Trophoblast cell (in vitro differentiated cells and primary cell): ENCODE data around the gene HRH3.

Experiments
- DNase-seq, 2 donors: peaks; one replicate each; pipeline ENCODE4 v3.0.0-alpha.2; 2016
- H2AFZ ChIP-seq: 2 replicates; pipeline ENCODE4 v1.6.1; 2013; ENCODE audit warnings: low read length, moderate library complexity, mild to moderate bottlenecking; ENCODE audit not compliant: insufficient read depth, poor library complexity
- H2AK5ac ChIP-seq: 2 replicates; pipeline ENCODE4 v1.6.1; 2013; ENCODE audit warnings: mild to moderate bottlenecking, low read length
- H2BK120ac ChIP-seq: 2 replicates; pipeline ENCODE4 v1.6.1; 2013; ENCODE audit warnings: low read length, mild to moderate bottlenecking, moderate library complexity; ENCODE audit not compliant: insufficient read depth, poor library complexity
- H2BK12ac ChIP-seq: 2 replicates; pipeline ENCODE4 v1.6.1; 2013; ENCODE audit warnings: mild to moderate bottlenecking, low read length, moderate library complexity
- H2BK5ac ChIP-seq: 2 replicates; pipeline ENCODE4 v1.6.1; 2013; ENCODE audit warnings: low read length, low read depth, moderate library complexity, mild to moderate bottlenecking; ENCODE audit not compliant: poor library complexity
- H3K14ac ChIP-seq: 2 replicates; pipeline ENCODE4 v1.6.1; 2013; ENCODE audit warnings: mild to moderate bottlenecking, low read length
- H3K18ac ChIP-seq: 2 replicates; pipeline ENCODE4 v1.6.1; 2013; ENCODE audit warnings: mild to moderate bottlenecking, low read length
- H3K23ac ChIP-seq: 2 replicates; pipeline ENCODE4 v1.6.1; 2013; ENCODE audit warnings: low read length
- H3K27ac ChIP-seq: 2 replicates; pipeline ENCODE4 v1.5.1; 2013; ENCODE audit warnings: low read depth, mild to moderate bottlenecking, inconsistent platforms, low read length, moderate library complexity
- H3K27me3 ChIP-seq: 2 replicates; pipeline ENCODE4 v1.6.1; 2013; ENCODE audit warnings: inconsistent platforms, mild to moderate bottlenecking, low read length, moderate library complexity; ENCODE audit not compliant: insufficient read depth
- H3K36me3 ChIP-seq, 2 experiments: 1 replicate in 1 of 2; 2 replicates in 1 of 2; pipeline ENCODE4 v1.6.1; 2013; ENCODE audit warnings: low read length in 2 of 2, mild to moderate bottlenecking in 2 of 2, moderate library complexity in 1 of 2; ENCODE audit not compliant: insufficient read depth in 2 of 2, control insufficient read depth in 1 of 2
- H3K4ac ChIP-seq: 2 replicates; pipeline ENCODE4 v1.6.1; 2013; ENCODE audit warnings: low read depth, mild to moderate bottlenecking, low read length, moderate library complexity
- H3K4me1 ChIP-seq, 2 experiments: 1 replicate in 1 of 2; 2 replicates in 1 of 2; pipeline ENCODE4 v1.6.1; 2013; ENCODE audit warnings: low read length in 2 of 2, mild to moderate bottlenecking in 2 of 2, moderate library complexity in 1 of 2; ENCODE audit not compliant: insufficient read depth in 2 of 2, control insufficient read depth in 1 of 2
- H3K4me2 ChIP-seq: 2 replicates; pipeline ENCODE4 v1.6.1; 2013; ENCODE audit warnings: inconsistent platforms, mild to moderate bottlenecking, low read length, moderate library complexity
- H3K4me3 ChIP-seq: 2 replicates; pipeline ENCODE4 v1.5.1; 2013; ENCODE audit warnings: mild to moderate bottlenecking, low read depth, low read length, inconsistent platforms
- H3K79me1 ChIP-seq: one replicate; pipeline ENCODE4 v1.6.1; 2013; ENCODE audit warnings: low read length
- H3K79me2 ChIP-seq: 2 replicates; pipeline ENCODE4 v1.6.1; 2013; ENCODE audit warnings: low read length, mild to moderate bottlenecking; ENCODE audit not compliant: control insufficient read depth, insufficient read depth, poor library complexity
- H3K9ac ChIP-seq: 2 replicates; pipeline ENCODE4 v1.6.1; 2013; ENCODE audit warnings: mild to moderate bottlenecking, low read length
- H3K9me3 ChIP-seq: 2 replicates; pipeline ENCODE4 v1.6.1; 2013; ENCODE audit warnings: low read depth, mild to moderate bottlenecking, control low read depth, inconsistent platforms, low read length; ENCODE audit not compliant: insufficient read depth
- H4K12ac ChIP-seq: 2 replicates; pipeline ENCODE4 v1.6.1; 2013; ENCODE audit warnings: low read depth, mild to moderate bottlenecking, low read length, moderate library complexity
- H4K8ac ChIP-seq: 2 replicates; pipeline ENCODE4 v1.6.1; 2013; ENCODE audit warnings: low read depth, mild to moderate bottlenecking, low read length, moderate library complexity
- H4K91ac ChIP-seq: one replicate; pipeline ENCODE4 v1.6.1; 2013; ENCODE audit warnings: low read depth, mild to moderate bottlenecking, low read length, moderate library complexity
- WGBS: extraction: QIAGEN DNeasy Blood & Tissue Kit; methylation state at CpG from one replicate; pipeline ENCODE4 v1.1.7; 2013; ENCODE audit warnings: missing lambda C conversion rate; ENCODE audit not compliant: insufficient read length, insufficient coverage; ENCODE audit errors: extremely low coverage; 5-methylcytosine and 5-hydroxymethylcytosine counted together

Gene HRH3

GRCh38 chr20:62177307-62177706 is 42.8 kb downstream of the HRH3 start:
- no peak overlapping the region for H4K12ac ChIP-seq
- H3K27me3 ChIP-seq: no peaks in the 10 kb centered on the region
- no peak overlapping the region for H2BK120ac ChIP-seq
- H3K4ac ChIP-seq: no peak overlapping the region
- peaks cover 1% of the 10 kb centered on the region for H3K9me3 ChIP-seq
- H2AK5ac ChIP-seq: no peak overlapping the region
- no peak overlapping the region for H3K14ac ChIP-seq
- DNase-seq: no peak
- no peak overlapping the region for H2BK12ac ChIP-seq
- no peak overlapping the region for H4K8ac ChIP-seq
- H3K4me2 ChIP-seq: no peak overlapping the region
- WGBS: no CpG with 5 or more reads among the region's 9 CpGs
- H3K9ac ChIP-seq: no peak overlapping the region
- H2BK5ac ChIP-seq: no peak overlapping the region
- no peak overlapping the region for H3K18ac ChIP-seq
- no peak overlapping the region for H3K23ac ChIP-seq
- peaks cover 54 to 59% of the 10 kb centered on the region in 2 experiments for H3K36me3 ChIP-seq
- no peaks in the 10 kb centered on the region for H3K4me1 ChIP-seq
- H3K4me3 ChIP-seq: no peak overlapping the region
- no peak overlapping the region for H2AFZ ChIP-seq
- H4K91ac ChIP-seq: no peak overlapping the region
- no peak overlapping the region for H3K27ac ChIP-seq
- H3K79me2 ChIP-seq: no peaks in the 10 kb centered on the region
- H3K79me1 ChIP-seq: no peaks in the 10 kb centered on the region

DNA sequence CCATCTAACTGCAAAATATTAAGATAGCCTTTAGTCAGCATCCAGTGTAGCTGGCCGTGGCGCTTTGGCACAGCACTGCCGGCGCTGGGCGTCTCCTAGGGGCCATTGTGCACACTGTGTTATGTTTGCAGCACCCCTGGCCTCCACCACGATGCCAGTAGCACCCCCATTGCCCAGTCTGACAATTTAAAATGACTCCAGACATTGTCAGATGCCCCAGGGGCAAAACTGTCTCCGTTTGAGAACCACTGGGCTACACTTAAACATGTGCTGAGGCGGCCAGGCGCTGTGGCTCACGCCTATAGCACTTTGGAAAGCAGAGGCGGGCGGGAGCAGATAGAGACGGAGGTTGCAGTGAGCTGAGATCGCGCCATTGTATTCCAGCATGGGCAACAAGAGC is 43.2 kb downstream of the HRH3 start:
- DNase-seq: no peak
- no peaks in the 10 kb centered on the region for H3K79me1 ChIP-seq
- H3K36me3 ChIP-seq: peaks cover 54 to 59% of the 10 kb centered on the region in 2 experiments
- H3K18ac ChIP-seq: no peak overlapping the region
- no peaks in the 10 kb centered on the region for H3K79me2 ChIP-seq
- no peak overlapping the region for H4K91ac ChIP-seq
- no peak overlapping the region for H4K8ac ChIP-seq
- no peak overlapping the region for H3K4me2 ChIP-seq
- no peak overlapping the region for H3K23ac ChIP-seq
- WGBS: no CpG with 5 or more reads among the region's 15 CpGs
- H2BK120ac ChIP-seq: no peak overlapping the region
- no peak overlapping the region for H2AK5ac ChIP-seq
- no peak overlapping the region for H2AFZ ChIP-seq
- H2BK5ac ChIP-seq: no peak overlapping the region
- peaks cover 1% of the 10 kb centered on the region for H3K9me3 ChIP-seq
- H2BK12ac ChIP-seq: no peak overlapping the region
- H4K12ac ChIP-seq: no peak overlapping the region
- no peak overlapping the region for H3K4me3 ChIP-seq
- no peak overlapping the region for H3K9ac ChIP-seq
- H3K27me3 ChIP-seq: no peaks in the 10 kb centered on the region
- no peak overlapping the region for H3K27ac ChIP-seq
- no peak overlapping the region for H3K4ac ChIP-seq
- H3K4me1 ChIP-seq: no peaks in the 10 kb centered on the region
- no peak overlapping the region for H3K14ac ChIP-seq

- Histone ChIP-seq H3K4ac (no peak overlapping the region), H3K14ac (no peak overlapping the region), H2BK5ac (no peak overlapping the region), H4K91ac (no peak overlapping the region), H3K36me3 (peaks cover 54 to 59% of the 10 kb centered on the region in 2 experiments), H3K9ac (no peak overlapping the region), H3K4me3 (no peak overlapping the region), H2AK5ac (no peak overlapping the region), H3K27me3 (no peaks in the 10 kb centered on the region), H2BK12ac (no peak overlapping the region), H2AFZ (no peak overlapping the region), H3K23ac (no peak overlapping the region), H3K79me1 (no peaks in the 10 kb centered on the region), H3K4me2 (no peak overlapping the region), H4K8ac (no peak overlapping the region), H3K9me3 (peaks cover 1% of the 10 kb centered on the region), H3K27ac (no peak overlapping the region), H4K12ac (no peak overlapping the region), H3K79me2 (no peaks in the 10 kb centered on the region), H2BK120ac (no peak overlapping the region), H3K4me1 (no peaks in the 10 kb centered on the region), H3K18ac (no peak overlapping the region)
- no CpG with 5 or more reads among the region's 10 CpGs for WGBS
- no peak for DNase-seq
Measured at GRCh38 chr20:62175711-62176110, 44.4 kb downstream of the HRH3 start.

DNA sequence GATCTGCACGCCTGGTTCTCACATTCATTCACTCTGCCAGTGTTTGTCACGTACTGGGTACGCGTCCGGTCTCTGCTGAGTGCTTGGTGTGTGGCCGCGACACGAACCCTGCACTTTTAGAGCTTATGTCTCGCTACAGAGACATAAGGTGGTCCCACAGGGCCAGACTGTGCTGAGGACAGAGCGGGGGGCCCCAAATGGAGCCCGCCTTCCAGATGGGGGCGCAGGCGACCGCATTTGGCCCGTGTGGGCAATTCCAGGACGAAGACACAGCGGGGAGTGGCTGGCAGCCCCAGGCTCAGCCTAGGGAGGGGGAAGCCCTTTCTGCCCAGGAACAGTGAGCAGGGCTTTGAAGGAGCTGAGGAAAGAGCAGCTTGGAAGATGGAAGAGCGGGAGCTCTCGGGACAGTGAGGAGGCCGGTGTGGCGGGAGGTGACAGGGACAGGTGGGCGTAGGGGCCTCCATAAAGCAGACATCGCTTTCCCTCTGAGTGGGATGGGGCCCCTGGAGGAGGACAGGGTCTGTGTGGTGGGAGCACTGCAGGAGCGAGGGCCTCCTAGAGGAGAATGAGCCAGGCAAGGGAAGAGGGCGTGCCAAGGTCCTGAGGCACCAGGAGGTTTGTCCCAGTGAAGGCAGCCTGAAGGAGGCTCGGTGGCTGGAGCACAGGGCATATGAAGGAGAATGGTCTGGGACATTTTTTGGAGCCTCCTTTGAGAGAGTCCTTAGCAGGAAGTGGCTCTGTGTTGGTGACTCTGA is 45.0 kb downstream of the HRH3 start:
- no peak overlapping the region for H2BK12ac ChIP-seq
- no peaks in the 10 kb centered on the region for H3K4me1 ChIP-seq
- H3K9ac ChIP-seq: no peak overlapping the region
- H3K18ac ChIP-seq: no peak overlapping the region
- peaks cover 57 to 62% of the 10 kb centered on the region in 2 experiments for H3K36me3 ChIP-seq
- no peak overlapping the region for H4K8ac ChIP-seq
- H3K4ac ChIP-seq: no peak overlapping the region
- H3K4me2 ChIP-seq: no peak overlapping the region
- peaks cover 1% of the 10 kb centered on the region for H3K9me3 ChIP-seq
- H4K91ac ChIP-seq: no peak overlapping the region
- no CpG with 5 or more reads among the region's 26 CpGs for WGBS
- H3K27me3 ChIP-seq: no peaks in the 10 kb centered on the region
- H3K14ac ChIP-seq: no peak overlapping the region
- H3K27ac ChIP-seq: no peak overlapping the region
- no peak overlapping the region for H4K12ac ChIP-seq
- H3K79me2 ChIP-seq: no peaks in the 10 kb centered on the region
- H3K4me3 ChIP-seq: no peak overlapping the region
- no peak overlapping the region for H2BK120ac ChIP-seq
- DNase-seq: no peak
- H2BK5ac ChIP-seq: no peak overlapping the region
- no peaks in the 10 kb centered on the region for H3K79me1 ChIP-seq
- H2AK5ac ChIP-seq: no peak overlapping the region
- no peak overlapping the region for H3K23ac ChIP-seq
- H2AFZ ChIP-seq: no peak overlapping the region
